ENCODE results near the gene SLC44A2.

The SLC44A2 gene

GRCh38 chr19:10653732-10654609 is 28.6 kb downstream of the SLC44A2 start, which contains the start of gene ILF3 (continued):
- TF ChIP-seq ZNF354C (tag by site-specific recombination; IDR thresholded peaks at IDR 0.05; ENCODE audit: borderline replicate concordance, low read depth): no peak
- TF ChIP-seq YY1 (tag by site-specific recombination; IDR thresholded peaks at IDR 0.05): peak; percentile 97
- TF ChIP-seq BCL11B (tag by site-specific recombination; IDR thresholded peaks at IDR 0.05; ENCODE audit: low read depth): 0 out of 2 replicates have a peak, but pooled peaks have one; percentile 38
- TF ChIP-seq, protein P1, sequence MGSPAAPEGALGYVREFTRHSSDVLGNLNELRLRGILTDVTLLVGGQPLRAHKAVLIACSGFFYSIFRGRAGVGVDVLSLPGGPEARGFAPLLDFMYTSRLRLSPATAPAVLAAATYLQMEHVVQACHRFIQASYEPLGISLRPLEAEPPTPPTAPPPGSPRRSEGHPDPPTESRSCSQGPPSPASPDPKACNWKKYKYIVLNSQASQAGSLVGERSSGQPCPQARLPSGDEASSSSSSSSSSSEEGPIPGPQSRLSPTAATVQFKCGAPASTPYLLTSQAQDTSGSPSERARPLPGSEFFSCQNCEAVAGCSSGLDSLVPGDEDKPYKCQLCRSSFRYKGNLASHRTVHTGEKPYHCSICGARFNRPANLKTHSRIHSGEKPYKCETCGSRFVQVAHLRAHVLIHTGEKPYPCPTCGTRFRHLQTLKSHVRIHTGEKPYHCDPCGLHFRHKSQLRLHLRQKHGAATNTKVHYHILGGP (tag by site-specific recombination; IDR thresholded peaks at IDR 0.05): peak; percentile 46; the same call in 1 of the 2 replicates
- TF ChIP-seq ZBTB20 (tag by site-specific recombination; IDR thresholded peaks at IDR 0.05): no peak
- TF ChIP-seq SCRT2 (tag by site-specific recombination; IDR thresholded peaks at IDR 0.05): peak; percentile 52; the same call in 1 of the 2 replicates
- peak; percentile 97 for TF ChIP-seq ZBTB17 (tag by site-specific recombination; IDR thresholded peaks at IDR 0.05)
- TF ChIP-seq ZNF555 (tag by site-specific recombination; conservative IDR thresholded peaks at IDR 0.05): no peak
- TF ChIP-seq ZNF138 (tag by site-specific recombination; IDR thresholded peaks at IDR 0.05; ENCODE audit: borderline replicate concordance): no peak
- peak; percentile 87 for TF ChIP-seq ZNF10 (tag by site-specific recombination; IDR thresholded peaks at IDR 0.05)

DNA sequence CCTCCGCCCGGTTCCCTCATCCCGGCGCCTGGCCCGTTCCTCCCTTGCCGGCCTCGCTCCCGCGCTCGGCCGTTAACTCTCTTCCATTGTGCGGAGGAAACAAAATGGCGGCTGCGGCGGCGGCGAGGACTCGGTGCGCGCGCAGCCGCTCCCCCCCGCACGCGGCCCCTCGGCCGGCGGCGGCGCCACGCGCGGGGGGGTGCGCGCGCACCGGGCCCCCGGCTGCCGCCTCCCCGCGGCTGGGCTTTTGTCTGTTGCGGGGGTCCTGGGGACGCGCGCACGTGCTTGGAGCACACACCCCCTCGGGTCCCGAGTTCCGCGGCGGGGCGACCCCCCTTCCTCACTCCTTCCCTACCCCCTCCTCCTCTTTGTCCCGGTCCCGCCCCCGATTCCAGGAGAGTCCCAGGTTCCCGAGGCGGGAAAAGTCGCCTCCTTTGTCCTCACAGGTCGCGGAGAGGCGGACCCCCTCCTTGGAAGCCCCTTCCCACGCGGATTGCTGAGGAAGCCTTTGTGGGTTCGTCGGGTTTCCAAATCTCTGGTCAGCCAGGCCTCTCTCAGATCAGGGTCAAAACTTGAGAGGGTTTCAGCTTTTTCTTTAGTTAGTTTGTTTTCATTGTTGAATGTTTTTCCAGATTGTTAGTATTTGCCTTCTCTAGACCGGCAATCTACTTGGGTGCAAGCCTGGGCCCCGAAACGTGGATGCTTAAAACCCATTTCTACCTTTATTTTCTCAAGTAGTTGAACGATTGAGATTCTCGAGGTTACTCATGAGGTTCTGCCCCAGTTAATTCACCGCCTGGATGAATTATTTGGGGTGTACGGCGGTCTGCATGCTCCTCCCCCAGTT is 29.5 kb downstream of the SLC44A2 start:
- Histone ChIP-seq H3K9me3 (ENCODE audit: control insufficient read depth, insufficient read depth, low read depth, low read length) (no peaks in the 10 kb centered on the region), H3K36me3 (ENCODE audit: control insufficient read depth in 2 of 2, insufficient read depth in 1 of 2, low read length in 2 of 2) (peaks cover 15 to 33% of the 10 kb centered on the region in 2 experiments; a peak in 2 of 3 replicates), H3K27ac (ENCODE audit: extremely low read depth, low read depth, low read length) (peak overlapping the region; percentile 89), H3K4me3 (ENCODE audit: low read depth, low read length) (peak overlapping the region; percentile 61), H3K4me1 (ENCODE audit: control insufficient read depth, insufficient read depth, low read length) (peaks cover 10% of the 10 kb centered on the region; the same call in 1 of the 2 replicates)
- ChIA-PET CTCF (interaction anchor here (0.9 to 1.9 kb wide), 3 partner anchors 46 to 85 kb away, joined by 4 to 23 read pairs (median 4); partner anchors contain the start of gene QTRT1), POLR2A (interaction anchor here (1.4 kb wide), 1 partner anchor 11 kb away, joined by 8 read pairs; no protein-coding TSS in a partner anchor)
- TF ChIP-seq ZNF610 (tag by site-specific recombination; IDR thresholded peaks at IDR 0.05; ENCODE audit: borderline replicate concordance) (no peak), KLF16 (tag by site-specific recombination; IDR thresholded peaks at IDR 0.05) (peak; percentile 16; the same call in 1 of the 2 replicates), KLF9 (tag by site-specific recombination; IDR thresholded peaks at IDR 0.05; ENCODE audit: low read depth) (peak; percentile 36; the same call in 1 of the 2 replicates), GLI4 (tag by site-specific recombination; IDR thresholded peaks at IDR 0.05) (no peak), ZNF670 (tag by site-specific recombination; IDR thresholded peaks at IDR 0.05; ENCODE audit: low read depth) (no peak), ZNF302 (tag by site-specific recombination; IDR thresholded peaks at IDR 0.05; ENCODE audit: low read depth) (no peak), ZSCAN23 (tag by site-specific recombination; IDR thresholded peaks at IDR 0.05) (no peak), GLIS2 (tag by site-specific recombination; IDR thresholded peaks at IDR 0.05) (peak; percentile 86), ZBTB20 (tag by site-specific recombination; IDR thresholded peaks at IDR 0.05) (peak; percentile 31), ZBTB7A (tag by site-specific recombination; IDR thresholded peaks at IDR 0.05; ENCODE audit: low read depth) (peak; percentile 21; the same call in 1 of the 2 replicates), IKZF3 (tag by site-specific recombination; IDR thresholded peaks at IDR 0.05) (peak; percentile 87), ZSCAN16 (tag by site-specific recombination; IDR thresholded peaks at IDR 0.05) (0 out of 2 replicates have a peak, but pooled peaks have one; percentile 44), REPIN1 (tag by site-specific recombination; IDR thresholded peaks at IDR 0.05; ENCODE audit: low read depth) (peak; percentile 3; the same call in 1 of the 2 replicates), ZNF660 (tag by site-specific recombination; IDR thresholded peaks at IDR 0.05) (0 out of 2 replicates have a peak, but pooled peaks have one; percentile 4), SP2 (tag by site-specific recombination; IDR thresholded peaks at IDR 0.05) (peak; percentile 84), PATZ1 (tag by site-specific recombination; IDR thresholded peaks at IDR 0.05) (peak; percentile 30)
- TF ChIP-seq, protein P2, sequence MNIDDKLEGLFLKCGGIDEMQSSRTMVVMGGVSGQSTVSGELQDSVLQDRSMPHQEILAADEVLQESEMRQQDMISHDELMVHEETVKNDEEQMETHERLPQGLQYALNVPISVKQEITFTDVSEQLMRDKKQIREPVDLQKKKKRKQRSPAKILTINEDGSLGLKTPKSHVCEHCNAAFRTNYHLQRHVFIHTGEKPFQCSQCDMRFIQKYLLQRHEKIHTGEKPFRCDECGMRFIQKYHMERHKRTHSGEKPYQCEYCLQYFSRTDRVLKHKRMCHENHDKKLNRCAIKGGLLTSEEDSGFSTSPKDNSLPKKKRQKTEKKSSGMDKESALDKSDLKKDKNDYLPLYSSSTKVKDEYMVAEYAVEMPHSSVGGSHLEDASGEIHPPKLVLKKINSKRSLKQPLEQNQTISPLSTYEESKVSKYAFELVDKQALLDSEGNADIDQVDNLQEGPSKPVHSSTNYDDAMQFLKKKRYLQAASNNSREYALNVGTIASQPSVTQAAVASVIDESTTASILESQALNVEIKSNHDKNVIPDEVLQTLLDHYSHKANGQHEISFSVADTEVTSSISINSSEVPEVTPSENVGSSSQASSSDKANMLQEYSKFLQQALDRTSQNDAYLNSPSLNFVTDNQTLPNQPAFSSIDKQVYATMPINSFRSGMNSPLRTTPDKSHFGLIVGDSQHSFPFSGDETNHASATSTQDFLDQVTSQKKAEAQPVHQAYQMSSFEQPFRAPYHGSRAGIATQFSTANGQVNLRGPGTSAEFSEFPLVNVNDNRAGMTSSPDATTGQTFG (tag by site-specific recombination; IDR thresholded peaks at IDR 0.05; ENCODE audit: borderline replicate concordance): no peak
- TF ChIP-seq, protein P3, sequence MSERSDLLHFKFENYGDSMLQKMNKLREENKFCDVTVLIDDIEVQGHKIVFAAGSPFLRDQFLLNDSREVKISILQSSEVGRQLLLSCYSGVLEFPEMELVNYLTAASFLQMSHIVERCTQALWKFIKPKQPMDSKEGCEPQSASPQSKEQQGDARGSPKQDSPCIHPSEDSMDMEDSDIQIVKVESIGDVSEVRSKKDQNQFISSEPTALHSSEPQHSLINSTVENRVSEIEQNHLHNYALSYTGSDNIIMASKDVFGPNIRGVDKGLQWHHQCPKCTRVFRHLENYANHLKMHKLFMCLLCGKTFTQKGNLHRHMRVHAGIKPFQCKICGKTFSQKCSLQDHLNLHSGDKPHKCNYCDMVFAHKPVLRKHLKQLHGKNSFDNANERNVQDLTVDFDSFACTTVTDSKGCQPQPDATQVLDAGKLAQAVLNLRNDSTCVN (tag by site-specific recombination; optimal IDR thresholded peaks at IDR 0.05): peak; percentile 85
